H9 (cell line): Measurements from ENCODE around the gene PTGER2. TPM values are rescaled to one million over a fixed set of nuclear protein-coding genes. Genes with fewer than 3 reads are reported as not detected.

Experiments
- DNase-seq: peaks from one replicate; pipeline ENCODE4 v3.0.0-alpha.2; 2017
- H2AFZ ChIP-seq: one replicate; pipeline ENCODE4 v1.6.1; 2013; ENCODE audit warnings: mild to moderate bottlenecking, low read length, control low read depth, moderate library complexity
- H2AK5ac ChIP-seq: 2 replicates; pipeline ENCODE4 v1.6.1; 2013; ENCODE audit warnings: low read length, control low read depth, mixed read lengths; ENCODE audit not compliant: insufficient read length
- H2BK120ac ChIP-seq: one replicate; pipeline ENCODE4 v1.6.1; 2013; ENCODE audit warnings: low read depth, mild to moderate bottlenecking, low read length, control low read depth, inconsistent platforms; ENCODE audit not compliant: poor library complexity, severe bottlenecking
- H2BK12ac ChIP-seq: 2 replicates; pipeline ENCODE4 v1.6.1; 2013; ENCODE audit warnings: low read length, control low read depth, mixed read lengths, low read depth; ENCODE audit not compliant: insufficient read length
- H2BK15ac ChIP-seq: 2 replicates; pipeline ENCODE4 v1.6.1; 2013; ENCODE audit warnings: low read depth, low read length, control low read depth
- H2BK20ac ChIP-seq: one replicate; pipeline ENCODE4 v1.6.1; 2013; ENCODE audit warnings: low read depth, mild to moderate bottlenecking, low read length, control low read depth, inconsistent platforms; ENCODE audit not compliant: poor library complexity, severe bottlenecking
- H2BK5ac ChIP-seq: 2 replicates; pipeline ENCODE4 v1.6.1; 2013; ENCODE audit warnings: low read length, control low read depth, mixed read lengths; ENCODE audit not compliant: insufficient read length
- H3K14ac ChIP-seq: 2 replicates; pipeline ENCODE4 v1.6.1; 2013; ENCODE audit warnings: low read length, control low read depth; ENCODE audit not compliant: insufficient read depth
- H3K18ac ChIP-seq: 2 replicates; pipeline ENCODE4 v1.6.1; 2013; ENCODE audit warnings: low read depth, mild to moderate bottlenecking, mixed read lengths, low read length, control low read depth; ENCODE audit not compliant: insufficient read length
- H3K23ac ChIP-seq: 2 replicates; pipeline ENCODE4 v1.6.1; 2013; ENCODE audit warnings: low read length, control low read depth, mixed read lengths, low read depth; ENCODE audit not compliant: insufficient read length
- H3K23me2 ChIP-seq: 2 replicates; pipeline ENCODE4 v1.6.1; 2013; ENCODE audit warnings: low read depth, mild to moderate bottlenecking, mixed read lengths, low read length, control low read depth; ENCODE audit not compliant: insufficient read length, poor library complexity, severe bottlenecking
- H3K27ac ChIP-seq: 2 replicates; pipeline ENCODE4 v1.5.1; 2013; ENCODE audit warnings: low read length, control low read depth, mixed read lengths, low read depth; ENCODE audit not compliant: insufficient read length
- H3K27me3 ChIP-seq: 2 replicates; pipeline ENCODE4 v1.6.1; 2013; ENCODE audit warnings: low read length, control low read depth, inconsistent platforms; ENCODE audit not compliant: insufficient read depth
- H3K4ac ChIP-seq: 2 replicates; pipeline ENCODE4 v1.6.1; 2013; ENCODE audit warnings: low read depth, mild to moderate bottlenecking, control low read depth, inconsistent platforms, low read length, moderate library complexity
- H3K4me1 ChIP-seq: 2 replicates; pipeline ENCODE4 v1.6.1; 2013; ENCODE audit warnings: low read length, control low read depth, inconsistent platforms; ENCODE audit not compliant: insufficient read depth
- H3K4me2 ChIP-seq: 2 replicates; pipeline ENCODE4 v1.6.1; 2013; ENCODE audit warnings: low read length, control low read depth, mixed read lengths; ENCODE audit not compliant: insufficient read length, insufficient read depth
- H3K56ac ChIP-seq: 2 replicates; pipeline ENCODE4 v1.6.1; 2013; ENCODE audit warnings: low read depth, mild to moderate bottlenecking, mixed read lengths, low read length, control low read depth; ENCODE audit not compliant: insufficient read length
- H3K79me1 ChIP-seq: 2 replicates; pipeline ENCODE4 v1.6.1; 2013; ENCODE audit warnings: low read depth, mild to moderate bottlenecking, moderate library complexity, low read length, control low read depth, inconsistent platforms; ENCODE audit not compliant: insufficient read depth, poor library complexity, severe bottlenecking
- H3K79me2 ChIP-seq: 2 replicates; pipeline ENCODE4 v1.6.1; 2013; ENCODE audit warnings: low read length, control low read depth, inconsistent platforms; ENCODE audit not compliant: insufficient read depth
- H3K9ac ChIP-seq: 2 replicates; pipeline ENCODE4 v1.6.1; 2013; ENCODE audit warnings: low read length, control low read depth, mixed read lengths; ENCODE audit not compliant: insufficient read length; ENCODE audit errors: extremely low read depth
- H3K9me3 ChIP-seq: one replicate; pipeline ENCODE4 v1.6.1; 2013; ENCODE audit warnings: low read depth, low read length, inconsistent platforms; ENCODE audit not compliant: control insufficient read depth
- H3T11ph ChIP-seq: one replicate; pipeline ENCODE4 v1.6.1; 2013; ENCODE audit warnings: mild to moderate bottlenecking, low read length, control low read depth, inconsistent platforms
- H4K20me1 ChIP-seq: one replicate; pipeline ENCODE4 v1.6.1; 2013; ENCODE audit not compliant: control insufficient read depth, insufficient read length, insufficient read depth
- H4K5ac ChIP-seq: 2 replicates; pipeline ENCODE4 v1.6.1; 2013; ENCODE audit warnings: low read depth, mild to moderate bottlenecking, mixed read lengths, low read length, control low read depth; ENCODE audit not compliant: insufficient read length
- H4K8ac ChIP-seq: replicated peaks from 2 replicates; pipeline ENCODE4 v1.6.1; 2013; ENCODE audit warnings: low read length, control low read depth, mixed read lengths, low read depth; ENCODE audit not compliant: insufficient read length
- H4K91ac ChIP-seq: 2 replicates; pipeline ENCODE4 v1.6.1; 2013; ENCODE audit warnings: low read depth, mild to moderate bottlenecking, moderate library complexity, mixed read lengths, low read length, control low read depth; ENCODE audit not compliant: insufficient read length
- H3K27ac Mint-ChIP-seq, 3 experiments: 2 replicates in 2 of 3; 3 replicates in 1 of 3; pipeline ENCODE4 v1.8.0; 2020 to 2021; ENCODE audit warnings: mixed read lengths in 3 of 3, mild to moderate bottlenecking in 1 of 3, moderate library complexity in 1 of 3
- H3K27me3 Mint-ChIP-seq: 2 replicates; pipeline ENCODE4 v1.8.0; 2021; ENCODE audit warnings: low read depth, mild to moderate bottlenecking, moderate library complexity, mixed read lengths
- H3K36me3 Mint-ChIP-seq, 3 experiments: 2 replicates in 2 of 3; 3 replicates in 1 of 3; pipeline ENCODE4 v1.8.0; 2020 to 2021; ENCODE audit warnings: low read depth in 3 of 3, mixed read lengths in 3 of 3; ENCODE audit not compliant: insufficient read depth in 1 of 3
- H3K4me1 Mint-ChIP-seq, 2 experiments: 2 replicates each; pipeline ENCODE4 v1.8.0; 2020; ENCODE audit warnings: mixed read lengths in 2 of 2
- H3K4me3 Mint-ChIP-seq, 2 experiments: 2 replicates in 1 of 2; 3 replicates in 1 of 2; pipeline ENCODE4 v1.8.0; 2020 to 2021; ENCODE audit warnings: mild to moderate bottlenecking in 2 of 2, mixed read lengths in 2 of 2, moderate library complexity in 1 of 2
- H3K9me3 Mint-ChIP-seq, 2 experiments: 2 replicates in 1 of 2; 3 replicates in 1 of 2; pipeline ENCODE4 v1.8.0; 2020; ENCODE audit warnings: mild to moderate bottlenecking in 2 of 2, mixed read lengths in 2 of 2, moderate library complexity in 1 of 2
- CTCF ChIP-seq: fragments of 200-600 bp; sonication (generic); conservative IDR thresholded peaks from 3 replicates; pipeline ENCODE4 v1.8.0; 2021; ENCODE audit warnings: antibody characterized with exemption, mild to moderate bottlenecking
- WGBS: extraction: QIAGEN DNeasy Blood & Tissue Kit; methylation state at CpG from one replicate; pipeline ENCODE4 v1.1.7; 2013; ENCODE audit warnings: missing lambda C conversion rate, low lambda C conversion rate, mixed read lengths; ENCODE audit not compliant: insufficient read length; ENCODE audit errors: extremely low coverage; 5-methylcytosine and 5-hydroxymethylcytosine counted together
- total RNA-seq: library from RNA; stranded (reverse); gene quantifications from 2 replicates; pipeline ENCODE4 v1.2.1, GENCODE V29; 2021

Gene PTGER2
- total RNA-seq, 1 experiment from 2014 or later, result 1.0 TPM

GRCh38 chr14:52350445-52350844 lies 36.3 kb downstream of the PTGER2 start:
- H3K27ac ChIP-seq, result no peak overlapping the region
- no peak overlapping the region for H3K56ac ChIP-seq
- Mint-ChIP-seq H3K27me3 (no peaks in the 10 kb centered on the region), H3K4me3 (no peak overlapping the region), H3K27ac (no peak overlapping the region), H3K4me1 (peaks cover 0 to 5% of the 10 kb centered on the region in 2 experiments; a peak in 2 of 4 replicates), H3K9me3 (no peaks in the 10 kb centered on the region), H3K36me3 (no peaks in the 10 kb centered on the region)
- H3K79me2 ChIP-seq, result no peaks in the 10 kb centered on the region
- H3K18ac ChIP-seq, result no peak overlapping the region
- H3K79me1 ChIP-seq, result no peaks in the 10 kb centered on the region
- no peak overlapping the region for H3K14ac ChIP-seq
- H3K9me3 ChIP-seq, result no peaks in the 10 kb centered on the region
- no peak overlapping the region for H2AK5ac ChIP-seq
- no CpG with 5 or more reads among the region's 3 CpGs for WGBS
- no peaks in the 10 kb centered on the region for H3K23me2 ChIP-seq
- H3T11ph ChIP-seq, result no peak overlapping the region
- H2BK5ac ChIP-seq, result no peak overlapping the region
- no peaks in the 10 kb centered on the region for H3K4me1 ChIP-seq
- H4K8ac ChIP-seq, result no peak overlapping the region
- no peak overlapping the region for H3K4ac ChIP-seq
- no peak overlapping the region for H3K4me2 ChIP-seq
- no peak overlapping the region for H4K5ac ChIP-seq
- no peak overlapping the region for H3K23ac ChIP-seq
- no peak overlapping the region for H3K9ac ChIP-seq
- H2AFZ ChIP-seq, result no peak overlapping the region
- no peaks in the 10 kb centered on the region for H4K20me1 ChIP-seq
- no peak overlapping the region for H2BK12ac ChIP-seq
- DNase-seq, result no peak
- H2BK20ac ChIP-seq, result no peak overlapping the region
- no peaks in the 10 kb centered on the region for H3K27me3 ChIP-seq
- no peak overlapping the region for H4K91ac ChIP-seq
- H2BK15ac ChIP-seq, result no peak overlapping the region
- H2BK120ac ChIP-seq, result no peak overlapping the region
- TF ChIP-seq CTCF, result no peak
